IMR-90 (cell line): ENCODE measurements around the gene TOMM6. TPM values are rescaled to one million over a fixed set of nuclear protein-coding genes. Genes with fewer than 3 reads are reported as not detected.

Experiments used
- ATAC-seq: fragments of 200-7000 bp; cut with Tn5 transposase; 2 replicates; pipeline ENCODE4 v1.9.1; 2020; ENCODE audit warnings: low read depth, mild to moderate bottlenecking, moderate library complexity
- BruUV-seq: library from RNA; stranded (reverse); fragments of 400-500 nt; replicated peaks from 2 replicates; lab custom pipeline; 2021; lab: Mats Ljungman, UMichigan
- CTCF ChIA-PET: fragments of 300-600 bp; formaldehyde crosslinking; extraction: SDS; loops from one replicate; lab custom pipeline; 2021; ENCODE audit warnings: antibody characterized with exemption; lab: Yijun Ruan, JAX
- POLR2A ChIA-PET: fragments of 300-600 bp; sonication (Branson Sonifier 250); formaldehyde crosslinking; loops from one replicate; lab custom pipeline; 2022; ENCODE audit warnings: antibody characterized with exemption; ENCODE audit not compliant: unreplicated experiment; lab: Charles Lee
- DNase-seq: peaks from one replicate; pipeline ENCODE4 v3.0.0; 2013
- H2AFZ ChIP-seq: replicated peaks from 2 replicates; pipeline ENCODE3; 2013; ENCODE audit warnings: low read length, mild to moderate bottlenecking; ENCODE audit not compliant: poor library complexity
- H2AK5ac ChIP-seq: 2 replicates; pipeline ENCODE4 v1.6.1; 2013; ENCODE audit warnings: low read depth, low read length, inconsistent platforms
- H2AK9ac ChIP-seq: replicated peaks from 2 replicates; pipeline ENCODE3; 2013; ENCODE audit warnings: mild to moderate bottlenecking, low read depth, low read length, moderate library complexity; ENCODE audit not compliant: poor library complexity
- H2BK120ac ChIP-seq: 2 replicates; pipeline ENCODE4 v1.6.1; 2013; ENCODE audit warnings: low read depth, low read length, inconsistent platforms
- H2BK15ac ChIP-seq: 3 replicates; pipeline ENCODE4 v1.6.1; 2013; ENCODE audit warnings: low read depth, low read length, inconsistent platforms
- H2BK20ac ChIP-seq: 2 replicates; pipeline ENCODE4 v1.6.1; 2013; ENCODE audit warnings: low read depth, mild to moderate bottlenecking, inconsistent platforms, low read length, moderate library complexity
- H2BK5ac ChIP-seq: 2 replicates; pipeline ENCODE4 v1.6.1; 2013; ENCODE audit warnings: mild to moderate bottlenecking, low read depth, low read length, inconsistent platforms; ENCODE audit not compliant: poor library complexity, severe bottlenecking
- H3K14ac ChIP-seq: replicated peaks from 2 replicates; pipeline ENCODE4 v1.6.1; 2013; ENCODE audit warnings: low read depth, low read length, inconsistent platforms
- H3K18ac ChIP-seq: 2 replicates; pipeline ENCODE4 v1.6.1; 2013; ENCODE audit warnings: low read depth, low read length, control low read depth
- H3K23ac ChIP-seq: 2 replicates; pipeline ENCODE4 v1.6.1; 2013; ENCODE audit warnings: low read depth, low read length, inconsistent platforms
- H3K27ac ChIP-seq: 2 replicates; pipeline ENCODE4 v1.5.1; 2013; ENCODE audit warnings: mild to moderate bottlenecking, control low read depth, low read length; ENCODE audit not compliant: insufficient read depth
- H3K27me3 ChIP-seq: 2 replicates; pipeline ENCODE4 v1.6.1; 2013; ENCODE audit warnings: low read length; ENCODE audit not compliant: control insufficient read depth, insufficient read depth
- H3K36me3 ChIP-seq: 2 replicates; pipeline ENCODE4 v1.6.1; 2013; ENCODE audit warnings: low read length, mixed read lengths; ENCODE audit not compliant: control insufficient read depth, insufficient read depth
- H3K4ac ChIP-seq: 2 replicates; pipeline ENCODE4 v1.6.1; 2013; ENCODE audit warnings: low read depth, low read length, inconsistent platforms
- H3K4me1 ChIP-seq: 2 replicates; pipeline ENCODE4 v1.6.1; 2013; ENCODE audit warnings: low read length, mixed read lengths; ENCODE audit not compliant: control insufficient read depth, insufficient read depth
- H3K4me2 ChIP-seq: 2 replicates; pipeline ENCODE4 v1.6.1; 2013; ENCODE audit warnings: low read depth, mild to moderate bottlenecking, control low read depth, low read length, moderate library complexity
- H3K4me3 ChIP-seq: 2 replicates; pipeline ENCODE4 v1.5.1; 2013; ENCODE audit warnings: low read depth, mild to moderate bottlenecking, control low read depth, low read length, moderate library complexity; ENCODE audit not compliant: insufficient read depth
- H3K56ac ChIP-seq: 2 replicates; pipeline ENCODE4 v1.6.1; 2013; ENCODE audit warnings: low read length, inconsistent platforms; ENCODE audit not compliant: insufficient read depth; ENCODE audit errors: extremely low read depth
- H3K79me1 ChIP-seq, 2 experiments: 2 replicates each; pipeline ENCODE4 v1.6.1; 2013; ENCODE audit warnings: low read length in 2 of 2, inconsistent platforms in 1 of 2, low read depth in 1 of 2
- H3K9ac ChIP-seq: 2 replicates; pipeline ENCODE4 v1.6.1; 2013; ENCODE audit warnings: low read depth, low read length, control low read depth
- H3K9me1 ChIP-seq: 2 replicates; pipeline ENCODE4 v1.6.1; 2013; ENCODE audit warnings: low read length, inconsistent platforms; ENCODE audit not compliant: insufficient read depth
- H3K9me3 ChIP-seq: 2 replicates; pipeline ENCODE4 v1.6.1; 2013; ENCODE audit warnings: low read length; ENCODE audit not compliant: control insufficient read depth, insufficient read depth
- H4K20me1 ChIP-seq: 2 replicates; pipeline ENCODE4 v1.6.1; 2013; ENCODE audit warnings: low read length, inconsistent platforms; ENCODE audit not compliant: insufficient read depth
- H4K5ac ChIP-seq: 2 replicates; pipeline ENCODE4 v1.6.1; 2013; ENCODE audit warnings: mild to moderate bottlenecking, low read depth, low read length, control low read depth
- H4K8ac ChIP-seq, 2 experiments: 2 replicates each; pipeline ENCODE4 v1.6.1; 2013; ENCODE audit warnings: low read depth in 2 of 2, low read length in 2 of 2, control low read depth in 1 of 2, inconsistent platforms in 1 of 2
- H4K91ac ChIP-seq: 2 replicates; pipeline ENCODE4 v1.6.1; 2013; ENCODE audit warnings: low read depth, low read length, inconsistent platforms; ENCODE audit not compliant: insufficient read depth
- BHLHE40 ChIP-seq: fragments of 150-350 bp; IDR thresholded peaks from 2 replicates; pipeline ENCODE4 v1.6.1; 2016; ENCODE audit warnings: mild to moderate bottlenecking, low read depth, low read length
- NFE2L2 ChIP-seq: fragments of 150-350 bp; IDR thresholded peaks from 2 replicates; pipeline ENCODE4 v1.6.1; 2016; ENCODE audit warnings: low read depth, mild to moderate bottlenecking, low read length
- POLR2A ChIP-seq: IDR thresholded peaks from 2 replicates; pipeline ENCODE4 v1.6.1; 2012; ENCODE audit warnings: mild to moderate bottlenecking, low read depth, low read length
- RCOR1 ChIP-seq: IDR thresholded peaks from 2 replicates; pipeline ENCODE4 v1.6.1; 2012; ENCODE audit warnings: mild to moderate bottlenecking, low read length, improper control_type of control experiment; ENCODE audit not compliant: insufficient replicate concordance
- SMC3 ChIP-seq: fragments of 150-350 bp; IDR thresholded peaks from 2 replicates; pipeline ENCODE4 v1.6.1; 2016; ENCODE audit warnings: low read depth, mild to moderate bottlenecking, antibody characterized with exemption, low read length, moderate library complexity
- WGBS, 2 experiments: methylation state at CpG; one replicate each; pipeline versions ENCODE4 v1.1.5 to v1.1.7; 2013; ENCODE audit warnings: missing lambda C conversion rate in 2 of 2; ENCODE audit not compliant: insufficient read length in 1 of 2; ENCODE audit errors: extremely low coverage in 2 of 2; 5-methylcytosine and 5-hydroxymethylcytosine counted together
- dilution Hi-C: fragments of 300-500 bp; cut with HindIII; formaldehyde crosslinking; loops from one replicate; pipeline ENCODE4 v1.14.3; 2018; ENCODE audit warnings: low sequenced_read_pairs; ENCODE audit not compliant: unreplicated experiment
- in situ Hi-C: fragments of 300-500 bp; cut with MboI; formaldehyde crosslinking; loops from 3 replicates; pipeline ENCODE4 v1.14.3; 2019; ENCODE audit warnings: low sequenced_read_pairs, inconsistent platforms, mixed read lengths
- intact Hi-C: fragments of 100-400 bp; cut with micrococcal nuclease; formaldehyde crosslinking; loops from 2 replicates; pipeline ENCODE4 v1.10.0; 2022
- polyA plus RNA-seq, 3 experiments: library from polyadenylated mRNA; depleted of rRNA; stranded (reverse); fragments of >200 nt; gene quantifications; 2 replicates each; pipeline ENCODE4 v1.2.3, GENCODE V29; 2012; ENCODE audit warnings: low replicate concordance in 1 of 3
- total RNA-seq: library from RNA; depleted of rRNA; stranded (reverse); fragments of >200 nt; gene quantifications from 2 replicates; pipeline ENCODE4 v1.2.3, GENCODE V29; 2012

The TOMM6 gene
- total and polyA plus RNA-seq, 2 of the 4 experiments (the other 2 are of a cell fraction): 128 to 227 TPM

- intact Hi-C loops (no loop called here), in situ Hi-C loops (no loop called here), dilution Hi-C loops (no loop called here)
- no peak overlapping the region for H2AFZ ChIP-seq
- POLR2A ChIA-PET: no interaction called here
- no peak for TF ChIP-seq NFE2L2
- TF ChIP-seq BHLHE40: no peak
- no peak for TF ChIP-seq SMC3
- no peak for TF ChIP-seq RCOR1
- TF ChIP-seq POLR2A: no peak
- CTCF ChIA-PET: no interaction called here
- ATAC-seq (no peak), DNase-seq (no peak)
- H3K9ac ChIP-seq: no peak overlapping the region
- no peaks in the 10 kb centered on the region for H3K9me3 ChIP-seq
- peaks cover 29% of the 10 kb centered on the region for H3K27me3 ChIP-seq
- H3K79me1 ChIP-seq: no peaks in the 10 kb centered on the region
- H2AK5ac ChIP-seq: no peak overlapping the region
- no peak overlapping the region for H2BK15ac ChIP-seq
- H3K23ac ChIP-seq: no peak overlapping the region
- H3K27ac ChIP-seq: no peak overlapping the region
- no peak overlapping the region for H2BK120ac ChIP-seq
- H3K9me1 ChIP-seq: no peaks in the 10 kb centered on the region; the same call in 1 of the 2 replicates
- no peak overlapping the region for H3K4me3 ChIP-seq
- no TSS peak for BruUV-seq
- H4K8ac ChIP-seq: no peak overlapping the region
- H2BK20ac ChIP-seq: no peak overlapping the region
- no peak overlapping the region for H3K56ac ChIP-seq
- H2BK5ac ChIP-seq: no peak overlapping the region
- 56% methylated on average over 3 of the region's 13 CpGs; no CpG with 5 or more reads in 1 of the 2 experiments for WGBS, 2 experiments
- no peak overlapping the region for H3K4me2 ChIP-seq
- H4K91ac ChIP-seq: no peak overlapping the region
- no peak overlapping the region for H3K18ac ChIP-seq
- no peaks in the 10 kb centered on the region for H4K20me1 ChIP-seq
- peak overlapping the region; percentile 78 for H2AK9ac ChIP-seq
- no peak overlapping the region for H3K4ac ChIP-seq
- no peak overlapping the region for H4K5ac ChIP-seq
- H3K36me3 ChIP-seq: no peaks in the 10 kb centered on the region
- peaks cover 3% of the 10 kb centered on the region; the same call in 1 of the 2 replicates for H3K4me1 ChIP-seq
- no peak overlapping the region for H3K14ac ChIP-seq
Measured at GRCh38 chr6:41759106-41759904, 28.2 kb upstream of the TOMM6 start.
